Thoracic aorta (tissue), 2 donors: Measurements from ENCODE around the gene HP1BP3. TPM values are rescaled to one million over a fixed set of nuclear protein-coding genes. Genes with fewer than 3 reads are reported as not detected.
"Not testable (repeated sequence)": the region's sequence is repeated elsewhere in the genome, so short reads cannot be mapped to it uniquely, and the experiment has no call there.

Experiments used
- ATAC-seq: fragments of 150-250 bp; one replicate; pipeline ENCODE4 v1.8.0; 2017; ENCODE audit warnings: low read depth; ENCODE audit not compliant: insufficient number of reproducible peaks, low FRiP score
- DNase-seq: peaks from one replicate; pipeline ENCODE4 v3.0.0-alpha.2; 2020; ENCODE audit warnings: low spot score
- H3K27ac ChIP-seq, 2 donors: fragments of 200-600 bp; sonication (generic); 1 replicate in 1 of 2; 2 replicates in 1 of 2; pipeline ENCODE4 v1.5.1; 2016; ENCODE audit warnings: mild to moderate bottlenecking in 2 of 2, moderate library complexity in 2 of 2
- H3K27me3 ChIP-seq: fragments of 200-600 bp; sonication (generic); replicated peaks from 2 replicates; pipeline ENCODE4 v1.6.0; 2016; ENCODE audit warnings: mild to moderate bottlenecking; ENCODE audit not compliant: insufficient read depth
- H3K36me3 ChIP-seq: fragments of 200-600 bp; sonication (generic); one replicate; pipeline ENCODE4 v1.5.1; 2016
- H3K4me1 ChIP-seq, 2 donors: fragments of 200-600 bp; sonication (generic); 1 replicate in 1 of 2; 2 replicates in 1 of 2; pipeline versions ENCODE4 v1.5.1 to v1.6.0; 2016; ENCODE audit warnings: low read depth in 2 of 2, mild to moderate bottlenecking in 1 of 2; ENCODE audit not compliant: control insufficient read depth in 1 of 2
- H3K4me3 ChIP-seq: fragments of 200-600 bp; sonication (generic); 2 replicates; pipeline ENCODE4 v1.5.1; 2016; ENCODE audit warnings: mild to moderate bottlenecking
- H3K9me3 ChIP-seq: fragments of 200-600 bp; sonication (generic); 2 replicates; pipeline ENCODE4 v1.5.1; 2016
- total RNA-seq, 2 donors: library from RNA; depleted of rRNA; stranded (reverse); fragments of >200 nt; gene quantifications; one replicate each; pipeline versions ENCODE4 v1.1.0 to v1.2.3, GENCODE V29; 2016
- TF ChIP-seq, protein P1 (sequence below): fragments of 200-600 bp; sonication (generic); IDR thresholded peaks from one replicate; pipeline ENCODE4 v1.5.1; 2019; ENCODE audit warnings: antibody characterized with exemption

HP1BP3 gene
- total RNA-seq, 2 donors from 2014 or later = 186 to 189 TPM

DNA sequence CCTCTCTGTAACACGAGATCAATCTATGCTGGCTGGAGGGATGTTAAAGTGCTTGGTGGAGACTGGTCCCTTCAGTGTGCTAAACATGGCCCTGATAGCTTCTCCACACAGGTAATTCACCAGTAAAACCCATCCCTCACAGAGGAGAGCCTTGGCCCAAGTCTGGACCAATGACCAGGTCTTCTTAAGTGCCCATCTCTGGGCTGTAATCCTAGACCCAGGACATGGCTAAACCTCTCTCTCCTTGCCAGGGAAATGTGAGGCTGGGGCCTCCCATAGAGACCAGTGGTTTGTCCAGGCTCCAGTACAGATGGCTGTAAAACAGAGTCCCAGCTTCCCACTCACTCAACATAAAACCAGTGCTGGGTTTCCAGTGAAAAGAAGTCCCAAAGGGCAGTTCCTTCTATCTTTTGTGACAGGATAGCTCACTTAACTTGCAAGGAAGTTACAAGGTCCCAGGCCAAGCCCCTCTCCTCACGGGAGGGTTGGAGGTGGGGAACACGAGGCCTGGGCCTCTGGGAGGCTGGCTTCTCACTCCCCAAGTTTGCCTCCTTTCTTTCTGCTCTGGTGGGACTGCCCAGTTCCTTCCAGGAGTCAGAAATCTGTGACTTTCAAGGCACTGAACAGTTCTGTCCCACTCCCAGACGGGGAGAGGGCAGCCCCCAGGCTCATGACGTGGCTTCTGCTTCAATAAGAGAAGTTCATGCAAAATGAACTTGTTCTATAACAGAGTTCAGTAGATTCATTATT is 67.1 kb downstream of the HP1BP3 start:
- Histone ChIP-seq H3K4me1 (peaks cover 4% of the 10 kb centered on the region in 2 donors), H3K36me3 (no peaks in the 10 kb centered on the region), H3K27me3 (no peaks in the 10 kb centered on the region), H3K27ac (no peak overlapping the region), H3K4me3 (no peak overlapping the region), H3K9me3 (no peaks in the 10 kb centered on the region)
- DNase-seq (no peak), ATAC-seq (peak; percentile 34)
- TF ChIP-seq, protein P1, sequence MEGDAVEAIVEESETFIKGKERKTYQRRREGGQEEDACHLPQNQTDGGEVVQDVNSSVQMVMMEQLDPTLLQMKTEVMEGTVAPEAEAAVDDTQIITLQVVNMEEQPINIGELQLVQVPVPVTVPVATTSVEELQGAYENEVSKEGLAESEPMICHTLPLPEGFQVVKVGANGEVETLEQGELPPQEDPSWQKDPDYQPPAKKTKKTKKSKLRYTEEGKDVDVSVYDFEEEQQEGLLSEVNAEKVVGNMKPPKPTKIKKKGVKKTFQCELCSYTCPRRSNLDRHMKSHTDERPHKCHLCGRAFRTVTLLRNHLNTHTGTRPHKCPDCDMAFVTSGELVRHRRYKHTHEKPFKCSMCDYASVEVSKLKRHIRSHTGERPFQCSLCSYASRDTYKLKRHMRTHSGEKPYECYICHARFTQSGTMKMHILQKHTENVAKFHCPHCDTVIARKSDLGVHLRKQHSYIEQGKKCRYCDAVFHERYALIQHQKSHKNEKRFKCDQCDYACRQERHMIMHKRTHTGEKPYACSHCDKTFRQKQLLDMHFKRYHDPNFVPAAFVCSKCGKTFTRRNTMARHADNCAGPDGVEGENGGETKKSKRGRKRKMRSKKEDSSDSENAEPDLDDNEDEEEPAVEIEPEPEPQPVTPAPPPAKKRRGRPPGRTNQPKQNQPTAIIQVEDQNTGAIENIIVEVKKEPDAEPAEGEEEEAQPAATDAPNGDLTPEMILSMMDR = no peak

DNA sequence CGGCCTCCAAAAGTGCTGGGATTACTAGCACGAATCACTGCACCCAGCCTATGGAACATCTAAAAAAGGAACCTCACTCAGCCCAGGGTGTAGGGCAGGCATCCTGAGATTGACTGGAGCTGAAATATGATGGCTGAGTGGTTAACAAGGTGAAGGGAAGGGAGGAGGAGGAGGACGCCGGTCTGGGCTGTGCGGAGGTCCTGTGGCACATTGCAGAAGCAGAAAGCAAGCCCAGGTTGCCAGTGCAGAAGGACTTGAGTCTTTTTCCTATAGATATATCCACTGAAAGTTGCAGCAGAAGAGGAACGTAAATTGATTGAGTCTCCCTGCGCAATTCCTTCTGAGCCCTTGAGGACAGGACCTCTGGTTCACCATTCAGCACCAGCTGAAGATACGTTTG is 67.8 kb downstream of the HP1BP3 start:
- no peaks in the 10 kb centered on the region for H3K9me3 ChIP-seq
- H3K36me3 ChIP-seq = no peaks in the 10 kb centered on the region
- TF ChIP-seq, protein P1 = no peak
- DNase-seq (no peak), ATAC-seq (no peak)
- no peaks in the 10 kb centered on the region for H3K27me3 ChIP-seq
- H3K27ac ChIP-seq = no peak overlapping the region
- no peak overlapping the region for H3K4me3 ChIP-seq
- H3K4me1 ChIP-seq = peaks cover 4% of the 10 kb centered on the region in 2 donors

DNA sequence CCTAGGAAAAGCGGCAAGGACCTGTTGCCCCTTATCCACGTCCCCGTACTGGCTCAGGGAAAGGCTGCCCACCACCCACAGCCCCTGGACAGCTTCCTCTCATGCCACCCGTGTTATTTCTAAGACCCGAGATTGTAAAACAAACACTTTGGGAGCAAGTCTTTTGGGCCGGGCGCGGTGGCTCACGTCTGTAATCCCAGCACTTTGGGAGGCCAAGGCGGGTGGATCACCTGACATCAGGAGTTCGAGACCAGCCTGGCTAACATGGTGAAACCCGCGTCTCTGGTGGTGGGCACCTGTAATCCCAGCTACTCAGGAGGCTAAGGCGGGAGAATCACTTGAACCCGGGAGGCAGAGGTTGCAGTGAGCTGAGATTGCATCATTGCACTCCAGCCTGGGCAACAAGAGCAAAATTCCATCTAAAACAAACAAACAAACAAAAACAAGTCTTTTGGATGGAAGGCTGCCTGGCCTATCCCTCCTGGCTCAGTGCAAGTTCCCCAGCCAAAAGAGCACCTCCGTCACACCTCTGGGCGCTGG is 68.7 kb downstream of the HP1BP3 start:
- peak overlapping the region; percentile 71 for H3K4me3 ChIP-seq
- H3K4me1 ChIP-seq, DNase-seq, ATAC-seq, H3K27ac ChIP-seq, H3K9me3 ChIP-seq, H3K36me3 ChIP-seq, H3K27me3 ChIP-seq: not testable (repeated sequence)

DNA sequence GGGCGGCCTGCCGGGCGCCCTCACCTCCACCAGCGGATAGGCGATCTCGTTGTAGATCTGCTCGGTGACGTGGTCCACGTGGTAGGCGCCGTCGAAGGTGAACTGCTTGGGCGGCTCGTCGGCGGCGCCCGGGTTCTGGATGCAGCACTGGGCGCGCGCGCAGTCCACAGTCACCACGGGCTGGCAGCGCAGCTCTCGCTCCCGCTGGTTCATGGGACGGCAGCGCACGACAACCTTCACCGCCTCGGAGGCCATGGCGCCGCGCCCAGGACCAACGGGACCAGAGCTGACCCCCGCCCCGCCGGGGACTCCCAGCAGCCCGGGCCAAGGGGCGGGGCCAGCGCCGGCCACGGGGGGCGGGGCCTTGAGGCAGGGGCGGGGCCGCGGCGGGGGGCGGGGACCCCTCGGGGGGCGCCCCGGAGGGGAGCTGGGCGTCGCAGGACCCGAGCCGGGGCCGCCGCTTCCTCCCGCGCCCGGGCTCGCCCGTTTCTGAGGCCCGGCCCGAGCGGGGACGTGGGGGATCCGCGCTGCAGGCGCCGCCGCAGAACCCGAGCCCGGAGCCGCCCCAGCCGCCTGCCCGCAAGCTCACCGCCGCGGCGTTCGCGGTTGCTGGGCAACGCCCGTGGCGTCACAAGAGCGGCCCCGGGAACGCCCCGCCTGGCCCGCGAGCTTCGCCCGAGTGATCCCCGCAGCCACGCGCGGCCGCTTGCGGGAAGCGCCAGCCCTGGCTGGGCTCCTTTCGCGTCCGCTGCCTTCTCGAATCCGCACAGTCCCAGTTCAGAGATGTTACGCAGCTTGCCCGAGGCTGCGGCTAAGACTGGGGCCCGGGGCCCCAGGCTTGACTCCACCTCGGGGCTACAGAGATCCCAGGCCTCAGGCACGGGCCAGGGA is 69.4 kb downstream of the HP1BP3 start, which contains the start of gene KIF17:
Gene KIF17, minus strand, starts transcription at position 556 of the 891 bp plus-strand sequence. Its CDS starts 301 bp downstream, at position 255.
- Histone ChIP-seq H3K4me3 (peak within 1 kb of the TSS; percentile 71), H3K27me3 (no peaks in the 10 kb centered on the region), H3K4me1 (peaks cover 4% of the 10 kb centered on the region in 2 donors), H3K27ac (no peak within 1 kb of the TSS), H3K36me3 (no peaks in the 10 kb centered on the region), H3K9me3 (no peaks in the 10 kb centered on the region)
- DNase-seq (no peak), ATAC-seq (no peak)
- TF ChIP-seq, protein P1 = no peak

DNA sequence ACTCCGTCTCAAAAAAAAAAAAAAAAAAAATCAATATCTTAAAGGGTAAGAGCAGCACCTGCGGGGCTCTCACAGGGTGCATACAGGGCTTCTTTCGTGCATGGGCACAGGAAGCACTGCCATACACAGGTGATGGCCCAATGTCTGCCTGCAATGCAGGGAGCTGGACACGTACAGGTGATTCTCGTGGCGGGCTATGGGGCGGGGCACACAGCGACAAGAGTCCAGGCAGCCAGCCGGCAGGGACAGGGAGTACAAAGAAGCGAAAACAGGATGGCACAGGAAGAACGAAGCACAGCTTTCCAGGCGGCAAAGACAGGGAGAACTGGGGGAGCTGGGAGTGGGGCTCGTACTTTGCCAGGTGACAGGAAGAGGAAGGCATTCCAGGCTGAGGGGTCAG is 70.9 kb downstream of the HP1BP3 start:
- DNase-seq (no peak), ATAC-seq (no peak)
- TF ChIP-seq, protein P1 = no peak

More for the DNA sequence above, 70.9 kb downstream of the HP1BP3 start:
- Histone ChIP-seq H3K27me3 (no peaks in the 10 kb centered on the region), H3K36me3 (no peaks in the 10 kb centered on the region), H3K27ac (no peak overlapping the region), H3K4me3 (no peak overlapping the region), H3K4me1 (peaks cover 4% of the 10 kb centered on the region in 2 donors), H3K9me3 (no peaks in the 10 kb centered on the region)
